ENCODE data around the gene COL19A1.

Gene COL19A1

DNA sequence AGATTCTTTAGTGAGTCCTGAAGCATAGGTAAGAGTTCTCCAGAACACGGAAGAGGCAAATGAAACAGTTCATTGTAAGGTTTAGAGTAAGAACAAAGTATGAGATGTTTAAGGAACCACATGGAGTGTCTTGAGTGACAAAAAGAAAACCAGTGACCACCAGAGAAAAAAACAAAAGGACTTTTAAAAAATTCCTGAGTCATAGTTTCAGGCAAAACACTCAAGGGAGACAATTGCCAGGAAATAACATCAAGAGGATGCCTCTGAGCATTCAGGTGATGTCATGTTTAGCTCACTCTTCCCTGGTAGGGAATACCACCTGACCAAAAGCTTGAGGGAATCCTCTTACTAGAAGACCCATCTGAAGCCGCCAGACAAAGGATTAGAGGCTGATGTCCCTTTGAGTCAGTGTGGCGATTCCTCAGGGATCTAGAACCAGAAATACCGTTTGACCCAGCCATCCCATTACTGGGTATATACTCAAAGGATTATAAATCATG, 110.3 kb downstream of the COL19A1 start:
- Histone ChIP-seq H3K4me3 (no peak overlapping the region), H3K9me3 (no peaks in the 10 kb centered on the region), H3K36me3 (no peaks in the 10 kb centered on the region), H3K27ac (no peak overlapping the region), H3K27me3 (no peaks in the 10 kb centered on the region), H3K4me1 (no peaks in the 10 kb centered on the region)
- DNase-seq: no peak
- intact Hi-C loops (cut with DNase I; ENCODE audit: low total_unique reads): no loop called here
- TF ChIP-seq, protein P1, sequence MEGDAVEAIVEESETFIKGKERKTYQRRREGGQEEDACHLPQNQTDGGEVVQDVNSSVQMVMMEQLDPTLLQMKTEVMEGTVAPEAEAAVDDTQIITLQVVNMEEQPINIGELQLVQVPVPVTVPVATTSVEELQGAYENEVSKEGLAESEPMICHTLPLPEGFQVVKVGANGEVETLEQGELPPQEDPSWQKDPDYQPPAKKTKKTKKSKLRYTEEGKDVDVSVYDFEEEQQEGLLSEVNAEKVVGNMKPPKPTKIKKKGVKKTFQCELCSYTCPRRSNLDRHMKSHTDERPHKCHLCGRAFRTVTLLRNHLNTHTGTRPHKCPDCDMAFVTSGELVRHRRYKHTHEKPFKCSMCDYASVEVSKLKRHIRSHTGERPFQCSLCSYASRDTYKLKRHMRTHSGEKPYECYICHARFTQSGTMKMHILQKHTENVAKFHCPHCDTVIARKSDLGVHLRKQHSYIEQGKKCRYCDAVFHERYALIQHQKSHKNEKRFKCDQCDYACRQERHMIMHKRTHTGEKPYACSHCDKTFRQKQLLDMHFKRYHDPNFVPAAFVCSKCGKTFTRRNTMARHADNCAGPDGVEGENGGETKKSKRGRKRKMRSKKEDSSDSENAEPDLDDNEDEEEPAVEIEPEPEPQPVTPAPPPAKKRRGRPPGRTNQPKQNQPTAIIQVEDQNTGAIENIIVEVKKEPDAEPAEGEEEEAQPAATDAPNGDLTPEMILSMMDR (IDR thresholded peaks at IDR 0.05): no peak

DNA sequence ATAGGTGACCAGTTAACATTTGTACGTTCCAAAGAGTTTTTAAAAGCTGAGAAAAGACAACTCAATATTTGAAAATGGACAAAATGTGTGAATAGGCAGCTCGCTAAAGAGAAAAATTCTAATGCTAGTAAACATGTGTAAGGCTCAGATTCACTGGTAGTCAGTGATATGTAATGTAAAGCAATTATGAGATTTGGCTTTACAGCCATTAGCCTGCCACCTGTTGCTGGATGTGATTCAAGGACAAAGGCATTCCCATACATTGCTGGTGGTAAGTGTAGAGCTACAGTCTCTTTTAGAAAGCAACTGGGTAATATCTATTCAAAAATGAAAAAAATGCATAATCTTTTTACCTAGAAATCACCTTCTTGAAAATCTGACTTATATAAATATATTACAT, 114.3 kb downstream of the COL19A1 start:
- TF ChIP-seq, protein P1 (IDR thresholded peaks at IDR 0.05): no peak
- H3K36me3 ChIP-seq: no peaks in the 10 kb centered on the region
- no peaks in the 10 kb centered on the region for H3K27me3 ChIP-seq
- H3K27ac ChIP-seq: no peak overlapping the region
- no peaks in the 10 kb centered on the region for H3K9me3 ChIP-seq
- no peak for DNase-seq
- no peaks in the 10 kb centered on the region for H3K4me1 ChIP-seq
- H3K4me3 ChIP-seq: no peak overlapping the region
- intact Hi-C loops (cut with DNase I; ENCODE audit: low total_unique reads): no loop called here

DNA sequence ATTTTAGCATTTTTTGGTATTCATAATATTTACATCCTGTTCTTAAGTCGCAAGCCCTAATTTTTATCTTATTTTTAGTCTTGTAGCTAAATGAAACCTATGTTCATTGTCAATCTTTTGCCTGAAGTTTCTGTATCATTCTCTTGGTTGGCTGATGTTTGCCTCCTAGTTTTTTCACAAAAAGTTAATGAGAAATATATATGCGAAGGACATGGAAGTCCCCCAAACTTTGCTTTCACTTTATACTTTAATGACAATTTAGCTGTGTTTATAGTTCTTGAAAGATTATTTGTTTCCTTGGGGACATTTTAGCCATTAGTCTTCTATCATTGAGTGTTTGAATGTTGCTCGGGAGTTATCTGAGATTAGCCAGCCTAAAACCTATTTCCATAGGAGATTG, 118.2 kb downstream of the COL19A1 start:
- DNase-seq: no peak
- Histone ChIP-seq H3K9me3 (no peaks in the 10 kb centered on the region), H3K27ac (no peak overlapping the region), H3K36me3 (no peaks in the 10 kb centered on the region), H3K27me3 (no peaks in the 10 kb centered on the region), H3K4me3 (no peak overlapping the region), H3K4me1 (no peaks in the 10 kb centered on the region)
- TF ChIP-seq, protein P1 (IDR thresholded peaks at IDR 0.05): no peak
- intact Hi-C loops (cut with DNase I; ENCODE audit: low total_unique reads): no loop called here

DNA sequence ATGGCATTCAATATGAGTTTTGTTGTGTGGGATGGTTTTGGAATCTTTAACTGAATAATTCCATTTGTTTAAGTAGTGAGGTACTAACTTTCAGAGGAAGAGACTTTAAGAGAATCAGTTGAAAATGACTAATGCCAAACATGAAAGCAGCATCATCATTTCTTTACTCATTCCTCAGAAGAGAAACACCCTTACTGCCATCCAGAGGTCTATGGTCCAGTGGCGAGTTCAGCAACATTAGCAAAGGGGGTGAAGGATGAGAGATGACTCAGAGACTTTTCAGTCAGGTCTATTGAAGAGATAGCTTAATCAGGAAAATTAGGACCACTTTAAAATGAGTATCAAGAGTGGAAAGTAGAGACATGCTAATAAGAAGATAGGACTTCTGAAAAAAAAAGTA, 118.8 kb downstream of the COL19A1 start:
- intact Hi-C loops (cut with DNase I; ENCODE audit: low total_unique reads): no loop called here
- H3K36me3 ChIP-seq: no peaks in the 10 kb centered on the region
- no peaks in the 10 kb centered on the region for H3K4me1 ChIP-seq
- TF ChIP-seq, protein P1 (IDR thresholded peaks at IDR 0.05): no peak
- H3K4me3 ChIP-seq: no peak overlapping the region
- H3K9me3 ChIP-seq: no peaks in the 10 kb centered on the region
- no peaks in the 10 kb centered on the region for H3K27me3 ChIP-seq
- DNase-seq: no peak
- H3K27ac ChIP-seq: no peak overlapping the region

DNA sequence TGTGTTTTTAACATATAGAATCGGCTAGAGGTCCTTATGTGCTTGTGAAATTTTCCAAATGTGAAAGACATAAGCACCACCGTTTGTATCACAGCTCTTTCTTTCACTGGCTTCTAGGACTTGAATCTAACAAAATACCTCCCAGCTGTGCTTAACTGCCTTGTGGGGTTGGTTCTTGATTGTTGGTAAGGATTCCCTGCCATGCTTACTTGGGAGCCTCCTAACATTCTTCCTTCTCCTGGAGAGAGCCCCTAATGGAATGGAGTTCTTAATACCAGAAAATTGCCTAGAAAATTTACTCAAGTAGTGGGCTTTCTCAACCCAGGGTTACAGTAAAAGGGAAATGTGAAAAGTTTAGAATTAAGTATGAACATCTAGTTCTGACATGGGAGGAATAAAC, 121.2 kb downstream of the COL19A1 start:
- Histone ChIP-seq H3K27me3 (no peaks in the 10 kb centered on the region), H3K36me3 (no peaks in the 10 kb centered on the region), H3K27ac (no peak overlapping the region), H3K4me3 (no peak overlapping the region), H3K9me3 (no peaks in the 10 kb centered on the region), H3K4me1 (no peaks in the 10 kb centered on the region)
- TF ChIP-seq, protein P1 (IDR thresholded peaks at IDR 0.05): no peak
- intact Hi-C loops (cut with DNase I; ENCODE audit: low total_unique reads): no loop called here
- no peak for DNase-seq
